NCI-H2171 treated with DMSO at 0.1 percent for 48 hours (cell line): ENCODE data around the gene SASH1.

Experiments used
- DNase-seq: peaks from one replicate; lab custom pipeline; 2025; lab: John Stamatoyannopoulos, UW

SASH1 gene

DNA sequence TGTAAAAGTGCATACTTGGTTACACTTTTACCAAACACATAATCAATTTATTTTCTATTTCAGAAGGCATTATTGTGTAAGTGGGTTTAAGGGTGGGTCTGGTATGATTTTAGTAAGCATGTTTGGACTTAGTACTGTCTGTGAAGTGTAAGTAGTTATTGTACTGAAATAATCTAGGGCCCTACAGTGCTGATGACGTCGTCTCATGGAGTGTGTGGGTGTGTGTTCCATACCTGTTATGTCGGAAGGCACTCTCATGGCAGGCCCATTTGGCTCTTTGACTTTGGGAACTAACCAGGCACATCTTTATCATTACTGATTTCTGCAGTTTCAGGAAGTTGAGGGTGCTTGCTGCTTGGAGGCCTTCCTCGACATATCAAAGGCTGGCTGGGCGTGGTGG is 155.1 kb downstream of the SASH1 start:
- DNase-seq, result no peak

DNA sequence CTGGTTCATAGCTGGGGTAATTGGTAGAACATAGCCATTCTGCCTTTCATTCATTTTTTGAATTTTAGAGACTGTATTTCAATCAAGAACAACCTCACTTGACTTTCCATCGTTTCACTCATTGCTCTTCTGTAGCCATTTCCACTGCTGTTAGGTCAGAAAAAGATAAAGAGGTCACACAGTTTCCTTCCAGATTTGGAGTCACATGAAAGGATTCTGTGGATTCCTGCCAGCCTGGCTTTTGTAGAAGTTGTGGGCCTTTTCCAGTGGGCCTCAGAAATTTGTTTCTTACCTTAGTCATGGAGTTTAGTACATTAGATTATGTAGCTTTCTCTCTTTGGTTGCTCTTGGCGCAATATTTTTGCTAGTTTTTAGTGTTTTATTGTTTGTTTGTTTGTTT is 157.8 kb downstream of the SASH1 start:
- no peak for DNase-seq

DNA sequence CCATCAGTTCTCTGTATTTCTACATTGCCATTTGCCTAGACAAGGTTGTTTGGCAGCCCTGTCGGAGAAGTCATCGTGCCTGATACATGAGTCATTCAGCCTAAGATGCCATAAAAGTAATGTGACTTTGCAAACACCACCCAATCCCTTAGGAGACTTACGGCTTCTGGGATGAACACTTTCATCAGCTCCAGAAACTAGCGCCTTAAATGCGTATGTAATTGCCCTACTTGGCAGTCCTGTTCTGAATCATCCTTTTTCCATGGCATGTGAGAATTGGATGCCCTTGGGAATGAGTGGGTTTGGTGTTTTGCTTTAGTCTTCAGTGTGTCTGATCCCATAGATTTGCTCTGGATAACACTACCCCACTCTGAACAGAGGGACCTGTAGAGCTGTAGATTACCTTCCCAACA is 158.5 kb downstream of the SASH1 start:
- DNase-seq, result no peak

GRCh38 chr6:148502083-148502772 is 159.6 kb downstream of the SASH1 start:
- no peak for DNase-seq

- DNase-seq, result no peak
These were observed 160.1 kb downstream of the SASH1 start for GRCh38 chr6:148502773-148503135.

DNA sequence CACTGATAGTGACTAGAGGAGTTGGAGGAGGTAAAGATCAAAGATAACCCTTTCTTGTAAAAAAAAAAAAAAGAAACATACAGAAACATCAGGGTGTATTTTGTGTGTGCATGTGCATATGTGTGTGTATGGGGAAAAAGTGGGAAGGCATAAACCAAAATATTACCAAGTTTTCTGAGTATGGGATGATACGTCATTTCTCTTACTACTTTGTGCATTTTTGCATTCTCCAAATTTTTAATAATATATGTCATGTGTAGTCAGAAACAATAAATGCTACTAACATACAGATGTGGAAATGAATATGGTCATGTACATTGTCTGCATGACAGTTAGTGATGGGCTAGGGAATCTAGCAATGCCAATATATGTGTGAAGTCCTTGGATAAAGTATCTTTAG is 161.1 kb downstream of the SASH1 start:
- DNase-seq, result no peak

DNA sequence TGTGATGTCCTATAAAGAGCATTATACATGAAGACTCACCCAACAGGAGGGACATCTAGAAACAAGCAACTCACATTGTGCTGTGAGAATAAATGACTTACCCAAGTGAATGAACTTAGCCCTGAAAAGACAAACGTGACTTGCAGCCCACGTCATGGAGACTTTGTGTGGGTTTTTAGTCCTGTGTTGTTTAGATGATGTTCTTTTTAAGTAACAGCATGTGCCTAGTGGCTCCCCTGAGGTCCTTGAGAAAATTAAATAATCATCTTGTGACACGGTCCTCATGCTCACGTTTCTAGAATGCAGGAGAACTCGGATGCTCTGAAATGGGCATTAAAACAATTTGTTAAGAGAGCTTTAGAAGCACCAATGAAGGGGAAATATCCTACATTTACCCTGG is 165.1 kb downstream of the SASH1 start:
- DNase-seq, result no peak

DNA sequence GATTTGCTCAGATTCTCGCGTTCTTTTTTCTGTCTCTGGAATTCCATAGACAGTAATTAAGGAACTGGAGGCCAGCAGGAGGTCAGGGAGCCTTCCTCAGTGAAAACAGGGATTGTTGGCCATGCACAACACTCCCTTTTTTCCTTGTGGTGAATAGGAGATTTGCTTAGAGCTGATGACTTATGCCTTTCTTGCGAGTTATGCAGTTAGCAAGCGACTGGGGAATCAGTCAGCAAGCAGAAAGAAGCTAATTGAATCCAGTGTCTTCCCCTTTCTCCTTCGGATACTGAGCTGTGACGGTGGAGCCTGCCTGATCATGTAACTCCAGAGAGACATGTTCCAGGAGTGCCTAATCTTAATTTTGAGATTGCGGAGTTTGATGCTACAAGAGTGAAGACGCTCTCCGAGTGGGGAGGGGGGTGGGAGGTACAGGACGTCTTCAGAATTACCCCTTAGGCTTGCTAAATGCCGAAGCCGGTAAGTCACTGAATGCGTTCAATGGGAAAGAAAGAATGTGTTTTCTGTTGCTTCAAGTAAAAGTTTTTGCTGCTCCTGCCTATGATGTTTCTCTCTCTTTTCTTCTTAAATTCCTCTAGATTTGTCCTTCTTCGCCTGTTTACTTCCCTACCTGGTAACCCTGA is 165.9 kb downstream of the SASH1 start:
- peak; percentile 8 for DNase-seq

GRCh38 chr6:148509119-148509799 is 166.6 kb downstream of the SASH1 start:
- DNase-seq, result peak; percentile 75

DNA sequence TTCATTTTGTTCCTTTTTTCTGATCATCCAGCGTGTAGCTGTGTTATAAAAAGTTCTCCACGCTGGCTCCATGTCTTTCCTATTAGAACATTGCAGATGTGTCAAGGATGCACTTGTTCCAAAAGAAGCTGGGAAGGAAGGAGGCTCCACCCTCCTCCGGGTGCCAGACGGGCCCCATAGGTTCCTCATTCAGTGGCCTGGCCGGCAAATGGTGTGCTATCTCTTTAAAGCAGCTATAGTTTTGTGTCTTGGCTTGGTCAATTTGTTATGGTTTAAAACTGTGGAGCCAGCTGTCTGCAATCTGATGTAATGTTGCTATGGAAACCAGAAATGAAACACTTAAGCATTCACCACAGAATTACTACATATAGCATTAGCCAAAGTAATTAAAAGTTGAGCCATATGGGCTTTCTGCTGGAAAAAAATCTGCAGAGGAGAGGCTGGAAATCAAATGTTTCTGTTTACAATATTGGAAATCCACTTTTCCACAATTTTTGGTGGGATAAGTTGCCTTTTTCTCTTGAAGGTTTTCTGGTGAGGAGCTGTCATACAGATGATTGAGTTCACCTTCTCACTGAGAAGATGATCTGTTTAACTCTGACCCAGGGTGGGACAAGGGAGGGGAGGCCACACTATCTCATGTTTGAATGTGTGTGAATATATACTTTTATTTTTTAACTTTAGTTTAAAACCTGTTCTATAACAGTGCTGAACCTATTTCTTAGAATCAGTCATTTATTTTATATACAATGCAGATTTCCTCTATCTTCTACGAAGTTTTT is 167.4 kb downstream of the SASH1 start:
- peak; percentile 79 for DNase-seq

- DNase-seq, result no peak
These were observed 170.8 kb downstream of the SASH1 start for GRCh38 chr6:148513145-148514071.

GRCh38 chr6:148514091-148514845 is 171.6 kb downstream of the SASH1 start:
- no peak for DNase-seq

GRCh38 chr6:148516217-148516616 is 173.6 kb downstream of the SASH1 start:
- DNase-seq, result no peak

DNA sequence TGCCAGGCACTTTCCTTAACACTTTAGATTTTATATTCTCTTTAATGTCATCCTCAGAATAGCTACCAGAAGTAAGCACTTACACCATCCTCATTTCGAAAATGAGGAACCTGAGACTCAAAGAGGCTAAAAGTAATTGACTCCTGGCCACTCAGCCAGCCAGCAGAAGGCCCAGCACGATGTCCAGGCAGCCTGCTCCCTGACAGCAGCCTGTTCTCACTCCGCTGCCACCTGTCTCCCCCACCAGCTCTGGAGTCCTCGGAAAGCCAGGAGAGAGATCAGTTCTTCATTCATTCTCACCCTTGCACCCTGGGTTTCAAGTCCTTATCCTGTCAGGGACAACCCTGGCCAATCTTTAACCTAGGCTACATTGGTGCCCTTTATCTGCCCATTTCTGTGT is 174.0 kb downstream of the SASH1 start:
- no peak for DNase-seq

- DNase-seq, result no peak
These were observed 174.8 kb downstream of the SASH1 start for GRCh38 chr6:148517470-148517869.

- peak; percentile 43 for DNase-seq
These were observed 176.0 kb downstream of the SASH1 start for GRCh38 chr6:148518511-148519156.

DNA sequence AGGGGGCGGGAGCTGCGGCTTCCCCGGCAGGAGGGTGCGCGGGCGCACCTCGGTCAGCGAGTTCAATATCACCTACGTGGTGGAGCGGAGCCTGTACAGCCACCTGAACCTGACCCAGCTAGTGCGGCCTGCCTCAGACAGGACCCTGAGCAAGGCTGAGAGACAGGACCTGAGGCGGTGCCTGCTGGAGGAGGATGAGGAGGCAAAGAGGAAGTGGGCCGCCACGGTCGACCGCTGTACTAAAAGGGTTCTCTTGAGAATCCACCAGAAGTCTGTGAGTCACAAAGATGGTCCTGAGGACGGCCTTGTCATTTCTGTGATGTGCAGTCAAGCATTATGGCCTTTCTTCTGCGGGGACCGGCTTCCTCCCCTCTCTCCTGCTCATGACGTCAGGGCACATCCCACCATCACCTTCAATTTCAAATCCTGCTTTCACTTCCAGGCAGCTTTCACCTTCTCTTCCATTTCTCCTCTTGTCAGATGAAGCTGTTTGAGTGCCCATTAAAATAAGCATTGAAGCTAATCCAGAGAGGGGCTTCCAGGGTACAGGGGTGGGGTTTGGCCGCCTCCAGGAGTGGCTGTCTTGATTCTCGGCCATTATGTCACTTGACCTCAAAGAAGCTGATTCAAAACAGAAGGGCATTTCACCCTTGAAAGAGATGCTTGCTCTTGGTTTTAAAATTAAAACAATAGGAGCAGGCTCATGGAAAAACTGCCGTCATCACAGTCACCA is 177.6 kb downstream of the SASH1 start:
- no peak for DNase-seq

- DNase-seq, result no peak
These were observed 178.5 kb downstream of the SASH1 start for GRCh38 chr6:148521158-148521557.

- no peak for DNase-seq
These were observed 178.9 kb downstream of the SASH1 start for GRCh38 chr6:148521586-148521985.

GRCh38 chr6:148523048-148523447 is 180.4 kb downstream of the SASH1 start:
- no peak for DNase-seq
